ENCODE measurements around the gene ACOX3. TPM values are rescaled to one million over a fixed set of nuclear protein-coding genes. Genes with fewer than 3 reads are reported as not detected.

Gene ACOX3
- total RNA-seq, 2 experiments from 2014 or later: 12.7 to 16.8 TPM

DNA sequence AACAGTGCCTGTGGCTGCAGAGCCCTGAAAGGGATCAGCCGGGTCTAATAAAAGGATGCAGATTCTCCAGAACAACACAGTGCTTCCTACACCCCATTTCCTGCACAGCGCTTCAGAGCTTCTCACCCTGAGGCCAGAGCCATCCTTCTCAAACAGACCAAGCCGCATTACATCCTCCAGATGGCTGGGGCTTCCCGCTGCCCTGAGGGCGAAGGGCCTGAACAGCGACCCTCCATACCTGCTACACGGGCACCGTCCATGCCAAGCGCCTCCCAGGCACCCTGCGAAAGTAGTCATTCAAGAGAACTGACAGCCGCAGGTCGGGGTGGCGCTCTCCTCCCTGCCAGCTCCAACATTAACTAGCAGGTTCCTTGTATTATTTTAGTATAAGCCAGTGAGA lies 36.5 kb downstream of the ACOX3 start:
- ChIA-PET CTCF (ENCODE audit: unreplicated experiment) (interaction anchor here (0.9 kb wide), 1 partner anchor 90 kb away, joined by 3 read pairs; no protein-coding TSS in a partner anchor), POLR2A (interaction anchor here (0.7 kb wide), 2 partner anchors 131 to 160 kb away, joined by 4 to 10 read pairs; no protein-coding TSS in a partner anchor)
- no peak for DNase-seq (ENCODE audit: low spot score)
- no peaks in the 10 kb centered on the region for H3K9me2 ChIP-seq (ENCODE audit: insufficient read depth, low read length)
- no peak overlapping the region for H3K4me2 ChIP-seq (ENCODE audit: low read length)
- peaks cover under 1% of the 10 kb centered on the region for H3K4me1 ChIP-seq (ENCODE audit: insufficient read depth, low read length, poor library complexity, severe bottlenecking)
- no peaks in the 10 kb centered on the region for H3K79me2 ChIP-seq (ENCODE audit: insufficient read depth, low read depth, low read length)
- H3K9me3 ChIP-seq (ENCODE audit: low read length): no peaks in the 10 kb centered on the region
- no TSS peak for BruUV-seq (replicated peaks)
- no peaks in the 10 kb centered on the region for H4K20me1 ChIP-seq (ENCODE audit: insufficient read depth, low read length)
- H3K36me3 ChIP-seq (ENCODE audit: insufficient read depth, low read length): peaks cover 6% of the 10 kb centered on the region; the same call in 1 of the 2 replicates
- intact Hi-C loops (cut with micrococcal nuclease; ENCODE audit: unreplicated experiment): loop anchor here (1.0 to 5.0 kb wide), 5 partner anchors 82 to 227 kb away; no protein-coding TSS in a partner anchor
- no peak overlapping the region for H2AFZ ChIP-seq (ENCODE audit: low read length)
- TF ChIP-seq EZH2phosphoT487 (IDR thresholded peaks at IDR 0.05; ENCODE audit: borderline replicate concordance, low read depth, low read length): no peak
- TF ChIP-seq, protein P1, sequence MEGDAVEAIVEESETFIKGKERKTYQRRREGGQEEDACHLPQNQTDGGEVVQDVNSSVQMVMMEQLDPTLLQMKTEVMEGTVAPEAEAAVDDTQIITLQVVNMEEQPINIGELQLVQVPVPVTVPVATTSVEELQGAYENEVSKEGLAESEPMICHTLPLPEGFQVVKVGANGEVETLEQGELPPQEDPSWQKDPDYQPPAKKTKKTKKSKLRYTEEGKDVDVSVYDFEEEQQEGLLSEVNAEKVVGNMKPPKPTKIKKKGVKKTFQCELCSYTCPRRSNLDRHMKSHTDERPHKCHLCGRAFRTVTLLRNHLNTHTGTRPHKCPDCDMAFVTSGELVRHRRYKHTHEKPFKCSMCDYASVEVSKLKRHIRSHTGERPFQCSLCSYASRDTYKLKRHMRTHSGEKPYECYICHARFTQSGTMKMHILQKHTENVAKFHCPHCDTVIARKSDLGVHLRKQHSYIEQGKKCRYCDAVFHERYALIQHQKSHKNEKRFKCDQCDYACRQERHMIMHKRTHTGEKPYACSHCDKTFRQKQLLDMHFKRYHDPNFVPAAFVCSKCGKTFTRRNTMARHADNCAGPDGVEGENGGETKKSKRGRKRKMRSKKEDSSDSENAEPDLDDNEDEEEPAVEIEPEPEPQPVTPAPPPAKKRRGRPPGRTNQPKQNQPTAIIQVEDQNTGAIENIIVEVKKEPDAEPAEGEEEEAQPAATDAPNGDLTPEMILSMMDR (conservative IDR thresholded peaks at IDR 0.05; ENCODE audit: low read length): no peak
- no peak overlapping the region for H3K4me3 ChIP-seq (ENCODE audit: low read depth, low read length, poor library complexity, severe bottlenecking)
- no peak overlapping the region for H3K27ac ChIP-seq (ENCODE audit: low read depth, low read length, poor library complexity, severe bottlenecking)

DNA sequence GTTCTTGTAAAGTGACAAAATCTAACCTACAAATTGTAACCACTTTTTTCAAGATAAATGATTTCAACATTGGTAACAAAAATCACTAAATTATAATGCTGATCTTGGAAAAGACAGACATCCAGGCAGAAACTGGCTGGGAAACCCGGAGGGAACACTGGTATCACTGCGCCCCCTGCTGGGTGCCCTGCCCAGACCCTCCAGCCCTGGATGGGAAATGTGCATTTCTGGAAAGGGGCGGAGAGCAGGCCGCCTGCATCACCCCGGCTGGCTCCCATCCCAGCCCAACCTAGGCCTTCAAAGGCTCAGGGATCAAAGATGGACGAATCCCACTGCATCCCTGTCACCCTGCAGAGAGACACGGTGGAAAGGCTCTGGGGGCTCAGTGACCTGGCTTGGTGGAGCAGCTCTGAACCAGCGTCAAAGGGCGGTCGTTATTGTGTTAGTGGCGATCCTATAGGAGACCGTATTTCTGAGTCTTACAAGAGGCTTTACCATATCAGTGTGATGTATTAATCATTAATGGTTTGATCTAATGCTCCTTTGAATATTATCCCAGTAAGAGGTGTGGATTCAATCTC lies 37.3 kb downstream of the ACOX3 start:
- no TSS peak for BruUV-seq (replicated peaks)
- ChIA-PET POLR2A (interaction anchor here (0.7 kb wide), 1 partner anchor 184 kb away, joined by 5 read pairs; no protein-coding TSS in a partner anchor), CTCF (ENCODE audit: unreplicated experiment) (interaction anchor here (0.9 kb wide), 1 partner anchor 89 kb away, joined by 3 read pairs; no protein-coding TSS in a partner anchor)
- TF ChIP-seq EZH2phosphoT487 (IDR thresholded peaks at IDR 0.05; ENCODE audit: borderline replicate concordance, low read depth, low read length): no peak
- TF ChIP-seq, protein P1 (conservative IDR thresholded peaks at IDR 0.05; ENCODE audit: low read length): peak; percentile 99
- H3K36me3 ChIP-seq (ENCODE audit: insufficient read depth, low read length): peaks cover 6% of the 10 kb centered on the region; the same call in 1 of the 2 replicates
- no peaks in the 10 kb centered on the region for H4K20me1 ChIP-seq (ENCODE audit: insufficient read depth, low read length)
- no peak overlapping the region for H3K4me2 ChIP-seq (ENCODE audit: low read length)
- H3K4me1 ChIP-seq (ENCODE audit: insufficient read depth, low read length, poor library complexity, severe bottlenecking): peaks cover 8% of the 10 kb centered on the region
- H3K27ac ChIP-seq (ENCODE audit: low read depth, low read length, poor library complexity, severe bottlenecking): no peak overlapping the region
- no peaks in the 10 kb centered on the region for H3K9me2 ChIP-seq (ENCODE audit: insufficient read depth, low read length)
- DNase-seq (ENCODE audit: low spot score): peak; percentile 68
- H3K9me3 ChIP-seq (ENCODE audit: low read length): no peaks in the 10 kb centered on the region
- no peak overlapping the region for H2AFZ ChIP-seq (ENCODE audit: low read length)
- H3K79me2 ChIP-seq (ENCODE audit: insufficient read depth, low read depth, low read length): no peaks in the 10 kb centered on the region
- intact Hi-C loops (cut with micrococcal nuclease; ENCODE audit: unreplicated experiment): loop anchor here (1.0 to 5.0 kb wide), 5 partner anchors 81 to 226 kb away; no protein-coding TSS in a partner anchor
- no peak overlapping the region for H3K4me3 ChIP-seq (ENCODE audit: low read depth, low read length, poor library complexity, severe bottlenecking)

DNA sequence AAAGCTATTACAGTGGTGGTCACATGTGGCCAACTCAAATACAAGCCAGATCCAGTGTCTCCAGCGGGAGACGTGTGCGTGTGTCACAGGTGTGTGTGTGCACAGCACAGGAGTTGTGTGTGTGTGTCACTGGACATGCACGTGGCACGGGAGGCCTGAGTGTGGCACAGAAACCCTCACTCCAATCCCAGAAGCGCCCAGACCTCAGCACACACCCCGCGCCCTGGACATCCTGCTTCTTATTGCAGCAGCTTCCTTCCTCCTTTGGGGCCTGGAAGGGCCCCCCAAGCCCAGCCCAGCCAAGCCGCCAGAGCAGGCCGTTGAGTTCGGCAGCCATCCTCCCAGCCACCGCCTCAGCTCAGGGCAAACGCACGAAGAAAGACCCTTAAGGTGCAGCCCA lies 37.9 kb downstream of the ACOX3 start:
- CTCF ChIA-PET (ENCODE audit: unreplicated experiment): interaction anchor here (0.9 kb wide), 1 partner anchor 135 kb away, joined by 8 read pairs; no protein-coding TSS in a partner anchor
- no TSS peak for BruUV-seq (replicated peaks)
- Histone ChIP-seq H3K9me3 (ENCODE audit: low read length) (no peaks in the 10 kb centered on the region), H3K36me3 (ENCODE audit: insufficient read depth, low read length) (peaks cover 6% of the 10 kb centered on the region; the same call in 1 of the 2 replicates), H3K4me2 (ENCODE audit: low read length) (no peak overlapping the region), H2AFZ (ENCODE audit: low read length) (no peak overlapping the region), H3K79me2 (ENCODE audit: insufficient read depth, low read depth, low read length) (no peaks in the 10 kb centered on the region), H4K20me1 (ENCODE audit: insufficient read depth, low read length) (no peaks in the 10 kb centered on the region), H3K27ac (ENCODE audit: low read depth, low read length, poor library complexity, severe bottlenecking) (no peak overlapping the region), H3K4me3 (ENCODE audit: low read depth, low read length, poor library complexity, severe bottlenecking) (no peak overlapping the region), H3K9me2 (ENCODE audit: insufficient read depth, low read length) (no peaks in the 10 kb centered on the region), H3K4me1 (ENCODE audit: insufficient read depth, low read length, poor library complexity, severe bottlenecking) (peaks cover 13% of the 10 kb centered on the region)
- intact Hi-C loops (cut with micrococcal nuclease; ENCODE audit: unreplicated experiment): loop anchor here (1.0 to 5.0 kb wide), 5 partner anchors 80 to 226 kb away; no protein-coding TSS in a partner anchor
- TF ChIP-seq, protein P1 (conservative IDR thresholded peaks at IDR 0.05; ENCODE audit: low read length): no peak
- TF ChIP-seq EZH2phosphoT487 (IDR thresholded peaks at IDR 0.05; ENCODE audit: borderline replicate concordance, low read depth, low read length): no peak
- POLR2A ChIA-PET: interaction anchor here (0.7 kb wide), 1 partner anchor 183 kb away, joined by 5 read pairs; no protein-coding TSS in a partner anchor
- DNase-seq (ENCODE audit: low spot score): no peak

All from OCI-LY7 (cell line).